ENCODE measurements around the gene SERPING1. TPM values are rescaled to one million over a fixed set of nuclear protein-coding genes. Genes with fewer than 3 reads are reported as not detected.

Gene SERPING1
- total and polyA plus RNA-seq, 2 donors (not counting 3 experiments of a cell fraction or from before 2014, with no cell fraction given), result 0.30 TPM; not detected in 1

DNA sequence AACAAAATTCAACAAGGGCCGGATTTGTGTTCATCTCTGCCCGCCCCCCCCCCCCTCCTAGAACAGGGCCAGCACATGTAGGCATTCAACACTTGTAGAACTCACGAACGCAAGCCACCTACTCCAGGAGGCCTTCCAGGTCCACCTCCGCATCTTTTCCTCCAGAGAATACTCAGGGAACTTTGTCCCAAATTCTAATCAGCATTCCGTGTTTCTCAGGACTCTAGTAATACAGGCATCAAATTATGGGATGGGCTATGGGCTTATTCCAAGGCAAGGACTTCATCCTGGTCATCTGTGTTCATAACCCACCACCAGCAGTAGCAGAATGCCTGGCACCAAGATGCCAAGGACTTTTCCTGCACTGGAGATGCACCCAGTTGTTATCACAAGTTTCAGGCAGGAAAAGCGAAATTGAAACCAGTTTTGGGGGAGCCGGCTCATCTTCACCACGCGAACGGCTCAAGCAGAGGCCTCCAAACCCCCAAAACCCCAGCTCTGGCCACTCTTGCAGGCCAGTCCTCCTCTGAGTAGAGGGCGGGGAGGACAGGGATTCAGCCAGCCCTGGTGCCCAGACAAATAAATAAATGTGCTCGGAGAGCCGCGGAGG is 30.5 kb upstream of the SERPING1 start:
- no peaks in the 10 kb centered on the region for H4K20me1 ChIP-seq (replicated peaks; ENCODE audit: control insufficient read depth, extremely low read depth, insufficient read depth, low read length)
- POLR2A ChIA-PET, result interaction anchor here (1.4 kb wide), 1 partner anchor 74 kb away, joined by 4 read pairs; no protein-coding TSS in a partner anchor
- FAIRE-seq (no peak), DNase-seq (ENCODE audit: low read depth, low spot score) (peak; percentile 18)
- peaks cover 10% of the 10 kb centered on the region for H3K4me1 ChIP-seq (ENCODE audit: control insufficient read depth, extremely low read depth, insufficient read depth, low read length)
- no peaks in the 10 kb centered on the region for H3K79me2 ChIP-seq (ENCODE audit: control insufficient read depth, insufficient read depth, low read length)
- H3K4me2 ChIP-seq (ENCODE audit: insufficient read depth, low read length), result peak overlapping the region; percentile 80
- H3K9me3 ChIP-seq (replicated peaks; ENCODE audit: control insufficient read depth, insufficient read depth, low read length), result no peaks in the 10 kb centered on the region
- peak overlapping the region; percentile 56 to 86 (median 69) for H3K4me3 ChIP-seq (replicated peaks in 1 of 3; ENCODE audit: insufficient read depth in 1 of 3, low read depth in 1 of 3, low read length in 3 of 3)
- H2AFZ ChIP-seq (ENCODE audit: low read depth, low read length), result peak overlapping the region; percentile 100
- no peaks in the 10 kb centered on the region for H3K9me1 ChIP-seq (replicated peaks; ENCODE audit: control insufficient read depth, extremely low read depth, insufficient read depth, low read length)
- no peak overlapping the region for H3K27ac ChIP-seq (ENCODE audit: insufficient read depth, low read depth, low read length)
- dilution Hi-C loops (cut with MboI; ENCODE audit: extremely low pct_ligation_motif_present, low sequenced_read_pairs) (no loop called here), intact Hi-C loops (cut with micrococcal nuclease) (loop anchor here (1.0 kb wide), 3 partner anchors 37 to 946 kb away; partner anchors contain the start of gene TIMM10)
- BruUV-seq (replicated peaks), result no TSS peak
- no peaks in the 10 kb centered on the region for H3K27me3 ChIP-seq (ENCODE audit: control insufficient read depth in 2 of 2, insufficient read depth in 2 of 2, low read length in 2 of 2)
- no peaks in the 10 kb centered on the region for H3K36me3 ChIP-seq (ENCODE audit: control insufficient read depth in 2 of 2, extremely low read depth in 1 of 2, insufficient read depth in 2 of 2, low read length in 2 of 2)
- H3K9ac ChIP-seq (replicated peaks; ENCODE audit: extremely low read depth, insufficient read depth, low read length), result no peak overlapping the region
- TF ChIP-seq, protein P1, sequence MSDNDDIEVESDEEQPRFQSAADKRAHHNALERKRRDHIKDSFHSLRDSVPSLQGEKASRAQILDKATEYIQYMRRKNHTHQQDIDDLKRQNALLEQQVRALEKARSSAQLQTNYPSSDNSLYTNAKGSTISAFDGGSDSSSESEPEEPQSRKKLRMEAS (IDR thresholded peaks at IDR 0.05; ENCODE audit: insufficient read depth, insufficient read length), result no peak
- no peak for TF ChIP-seq POLR2AphosphoS5 (IDR thresholded peaks at IDR 0.05; ENCODE audit: insufficient read depth, low read depth, low read length)
- TF ChIP-seq MYC (IDR thresholded peaks at IDR 0.05; ENCODE audit: low read depth, low read length), result no peak
- no peak for TF ChIP-seq GATA2 (IDR thresholded peaks at IDR 0.05; ENCODE audit: insufficient read depth, insufficient read length, low read depth, low read length)
- TF ChIP-seq, protein P2, sequence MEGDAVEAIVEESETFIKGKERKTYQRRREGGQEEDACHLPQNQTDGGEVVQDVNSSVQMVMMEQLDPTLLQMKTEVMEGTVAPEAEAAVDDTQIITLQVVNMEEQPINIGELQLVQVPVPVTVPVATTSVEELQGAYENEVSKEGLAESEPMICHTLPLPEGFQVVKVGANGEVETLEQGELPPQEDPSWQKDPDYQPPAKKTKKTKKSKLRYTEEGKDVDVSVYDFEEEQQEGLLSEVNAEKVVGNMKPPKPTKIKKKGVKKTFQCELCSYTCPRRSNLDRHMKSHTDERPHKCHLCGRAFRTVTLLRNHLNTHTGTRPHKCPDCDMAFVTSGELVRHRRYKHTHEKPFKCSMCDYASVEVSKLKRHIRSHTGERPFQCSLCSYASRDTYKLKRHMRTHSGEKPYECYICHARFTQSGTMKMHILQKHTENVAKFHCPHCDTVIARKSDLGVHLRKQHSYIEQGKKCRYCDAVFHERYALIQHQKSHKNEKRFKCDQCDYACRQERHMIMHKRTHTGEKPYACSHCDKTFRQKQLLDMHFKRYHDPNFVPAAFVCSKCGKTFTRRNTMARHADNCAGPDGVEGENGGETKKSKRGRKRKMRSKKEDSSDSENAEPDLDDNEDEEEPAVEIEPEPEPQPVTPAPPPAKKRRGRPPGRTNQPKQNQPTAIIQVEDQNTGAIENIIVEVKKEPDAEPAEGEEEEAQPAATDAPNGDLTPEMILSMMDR (IDR thresholded peaks at IDR 0.05; ENCODE audit: extremely low read depth in 1 of 2, insufficient read depth in 1 of 2, low read depth in 1 of 2, low read length in 2 of 2), result no peak
- TF ChIP-seq FOS (IDR thresholded peaks at IDR 0.05; ENCODE audit: borderline replicate concordance, insufficient read depth, low read length), result no peak
- no peak for TF ChIP-seq JUN (IDR thresholded peaks at IDR 0.05; ENCODE audit: borderline replicate concordance, insufficient read depth, insufficient read length, low read depth)
- no peak for TF ChIP-seq POLR2A (IDR thresholded peaks at IDR 0.05; ENCODE audit: low read depth, low read length)
- no peak for TF ChIP-seq EZH2 (IDR thresholded peaks at IDR 0.05; ENCODE audit: borderline replicate concordance, low read depth, low read length, severe bottlenecking)
- CTCF ChIA-PET, result interaction anchor here (0.6 to 6.0 kb wide), 22 partner anchors 9 to 947 kb away, joined by 3 to 154 read pairs (median 6); no protein-coding TSS in a partner anchor

Data from endothelial cell of umbilical vein (primary cell).